ENCODE measurements around the gene URB2. TPM values are rescaled to one million over a fixed set of nuclear protein-coding genes. Genes with fewer than 3 reads are reported as not detected.

URB2 gene
- total RNA-seq, 4 donors from 2014 or later, result 8.7 to 13.1 (median 10.0) TPM

DNA sequence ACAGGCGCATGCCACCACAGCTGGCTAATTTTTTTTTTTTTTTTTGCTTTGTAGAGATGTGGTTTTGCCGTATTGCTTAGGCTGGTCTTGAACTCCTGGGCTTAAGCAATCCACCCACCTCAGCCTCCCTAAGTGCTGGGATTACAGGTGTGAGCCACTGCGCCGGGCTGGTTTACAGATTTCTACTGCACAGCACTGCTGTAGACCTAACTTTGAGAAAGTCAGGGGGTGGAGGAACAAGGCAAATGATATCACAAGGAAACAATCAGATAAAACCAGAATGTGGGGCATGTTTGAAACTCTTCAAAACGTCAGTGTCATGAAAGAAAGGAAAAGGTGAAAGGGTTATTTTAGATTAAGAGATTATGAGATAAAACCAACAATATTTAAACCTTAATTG is 45.3 kb downstream of the URB2 start:
- Histone ChIP-seq H3K27me3 (no peaks in the 10 kb centered on the region), H3K4me1 (no peaks in the 10 kb centered on the region), H3K27ac (no peak overlapping the region), H3K4me3 (no peak overlapping the region), H3K9me3 (no peaks in the 10 kb centered on the region), H3K36me3 (no peaks in the 10 kb centered on the region)
- 76 to 83% methylated on average over 5 of the region's 5 CpGs for WGBS, 2 donors
- no peak for TF ChIP-seq POLR2A (IDR thresholded peaks at IDR 0.05)
- TF ChIP-seq, protein P1, sequence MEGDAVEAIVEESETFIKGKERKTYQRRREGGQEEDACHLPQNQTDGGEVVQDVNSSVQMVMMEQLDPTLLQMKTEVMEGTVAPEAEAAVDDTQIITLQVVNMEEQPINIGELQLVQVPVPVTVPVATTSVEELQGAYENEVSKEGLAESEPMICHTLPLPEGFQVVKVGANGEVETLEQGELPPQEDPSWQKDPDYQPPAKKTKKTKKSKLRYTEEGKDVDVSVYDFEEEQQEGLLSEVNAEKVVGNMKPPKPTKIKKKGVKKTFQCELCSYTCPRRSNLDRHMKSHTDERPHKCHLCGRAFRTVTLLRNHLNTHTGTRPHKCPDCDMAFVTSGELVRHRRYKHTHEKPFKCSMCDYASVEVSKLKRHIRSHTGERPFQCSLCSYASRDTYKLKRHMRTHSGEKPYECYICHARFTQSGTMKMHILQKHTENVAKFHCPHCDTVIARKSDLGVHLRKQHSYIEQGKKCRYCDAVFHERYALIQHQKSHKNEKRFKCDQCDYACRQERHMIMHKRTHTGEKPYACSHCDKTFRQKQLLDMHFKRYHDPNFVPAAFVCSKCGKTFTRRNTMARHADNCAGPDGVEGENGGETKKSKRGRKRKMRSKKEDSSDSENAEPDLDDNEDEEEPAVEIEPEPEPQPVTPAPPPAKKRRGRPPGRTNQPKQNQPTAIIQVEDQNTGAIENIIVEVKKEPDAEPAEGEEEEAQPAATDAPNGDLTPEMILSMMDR (IDR thresholded peaks at IDR 0.05), result no peak
- TF ChIP-seq EP300 (IDR thresholded peaks at IDR 0.05), result no peak
- no peak for DNase-seq (ENCODE audit: low spot score in 2 of 2)

DNA sequence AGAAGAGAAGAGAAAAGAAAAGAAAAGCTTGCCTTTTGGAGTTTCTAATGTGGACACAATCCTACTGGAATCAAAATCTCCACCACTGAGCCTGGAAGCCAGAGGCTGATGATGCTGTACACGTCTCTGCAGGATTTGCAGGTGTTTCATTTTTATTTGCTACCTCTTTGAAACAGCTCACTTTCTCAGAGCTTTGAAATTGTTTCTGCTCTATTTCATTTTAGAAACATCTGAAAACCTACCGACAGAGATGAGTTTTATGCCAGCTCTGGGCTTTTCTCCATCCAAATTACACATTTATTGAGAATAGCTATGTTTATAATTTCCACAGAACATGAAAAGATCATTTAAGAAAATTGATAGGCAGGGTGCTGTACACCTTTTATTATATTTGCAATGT is 46.2 kb downstream of the URB2 start:
- H3K36me3 ChIP-seq, result no peaks in the 10 kb centered on the region
- no peaks in the 10 kb centered on the region for H3K9me3 ChIP-seq
- no peaks in the 10 kb centered on the region for H3K27me3 ChIP-seq
- no peak overlapping the region for H3K27ac ChIP-seq
- no peak overlapping the region for H3K4me3 ChIP-seq
- TF ChIP-seq EP300 (IDR thresholded peaks at IDR 0.05) (no peak), POLR2A (IDR thresholded peaks at IDR 0.05) (no peak)
- TF ChIP-seq, protein P1 (IDR thresholded peaks at IDR 0.05), result no peak
- H3K4me1 ChIP-seq, result no peaks in the 10 kb centered on the region
- WGBS, 2 donors, result 67 to 83% methylated on average over 2 of the region's 2 CpGs
- no peak for DNase-seq (ENCODE audit: low spot score in 2 of 2)

DNA sequence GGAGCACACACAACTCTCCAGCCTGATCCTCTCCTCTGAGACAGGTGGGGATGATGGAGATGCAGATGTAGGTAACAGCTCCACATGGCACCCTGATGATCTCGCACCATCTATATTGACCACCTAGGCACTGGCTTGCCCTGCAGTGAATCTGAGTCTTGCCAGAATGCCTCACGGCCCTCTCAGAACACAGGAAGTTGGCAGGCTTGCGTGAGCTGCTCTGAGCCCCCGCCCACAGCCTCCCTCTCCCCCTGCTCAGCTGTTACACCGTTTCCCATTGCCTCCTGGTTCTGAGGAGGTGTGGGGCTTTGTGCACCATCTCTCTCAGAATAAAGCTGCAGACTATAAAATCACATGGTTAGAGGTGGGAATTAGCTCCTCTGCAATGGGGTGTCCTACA is 48.0 kb downstream of the URB2 start:
- Histone ChIP-seq H3K4me1 (no peaks in the 10 kb centered on the region), H3K27me3 (no peaks in the 10 kb centered on the region), H3K9me3 (no peaks in the 10 kb centered on the region), H3K36me3 (no peaks in the 10 kb centered on the region), H3K4me3 (no peak overlapping the region), H3K27ac (no peak overlapping the region)
- 56 to 62% methylated on average over 5 of the region's 5 CpGs for WGBS, 2 donors
- TF ChIP-seq EP300 (IDR thresholded peaks at IDR 0.05) (no peak), POLR2A (IDR thresholded peaks at IDR 0.05) (no peak)
- TF ChIP-seq, protein P1 (IDR thresholded peaks at IDR 0.05), result no peak
- no peak for DNase-seq (ENCODE audit: low spot score in 2 of 2)

DNA sequence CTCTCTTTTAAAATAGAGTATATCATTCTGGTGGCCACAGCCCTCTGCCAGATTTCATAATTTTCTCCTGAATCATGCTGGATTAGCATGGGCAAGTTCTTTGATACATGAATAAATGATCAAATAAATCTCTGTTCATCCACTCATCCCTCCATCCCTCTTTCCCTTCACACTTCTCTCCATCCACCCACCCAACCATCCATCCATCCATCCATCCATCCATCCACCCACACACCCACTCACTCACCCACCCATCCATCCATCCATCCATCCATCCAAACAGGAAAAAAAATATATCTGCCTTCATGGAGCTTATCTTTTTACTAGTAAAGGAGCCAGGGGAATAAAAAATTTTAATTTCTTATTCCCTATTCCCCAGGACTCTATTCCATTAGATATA is 49.3 kb downstream of the URB2 start:
- Histone ChIP-seq H3K4me1 (no peaks in the 10 kb centered on the region), H3K27me3 (no peaks in the 10 kb centered on the region), H3K36me3 (no peaks in the 10 kb centered on the region), H3K4me3 (no peak overlapping the region), H3K9me3 (no peaks in the 10 kb centered on the region), H3K27ac (no peak overlapping the region)
- TF ChIP-seq POLR2A (IDR thresholded peaks at IDR 0.05), result no peak
- TF ChIP-seq, protein P1 (IDR thresholded peaks at IDR 0.05), result no peak
- TF ChIP-seq EP300 (IDR thresholded peaks at IDR 0.05), result no peak
- no peak for DNase-seq (ENCODE audit: low spot score in 2 of 2)

DNA sequence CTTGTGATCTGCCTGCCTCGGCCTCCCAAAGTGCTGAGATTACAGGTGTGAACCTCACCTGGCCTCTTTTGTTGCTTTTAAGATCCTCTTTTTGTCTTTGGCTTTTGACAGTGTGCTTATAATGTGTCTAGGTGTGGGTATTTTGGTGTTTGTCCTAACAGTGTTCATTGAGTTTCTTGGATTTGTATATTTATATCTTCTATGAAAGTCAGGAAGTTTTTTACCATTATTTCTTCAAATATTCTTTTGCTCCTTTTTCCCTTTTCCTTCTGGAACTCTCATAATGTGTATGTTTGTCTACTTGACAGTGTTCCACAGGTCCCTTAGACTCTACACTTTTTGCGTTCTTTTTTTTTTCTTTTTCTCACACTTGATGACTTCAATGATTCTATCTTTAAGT is 59.1 kb downstream of the URB2 start:
- WGBS, 2 donors, result 95 to 96% methylated on average over 2 of the region's 2 CpGs
- Histone ChIP-seq H3K4me3 (no peak overlapping the region), H3K4me1 (no peaks in the 10 kb centered on the region), H3K9me3 (peaks cover 0 to 16% (median 0%) of the 10 kb centered on the region in 4 donors), H3K27ac (no peak overlapping the region), H3K27me3 (no peaks in the 10 kb centered on the region), H3K36me3 (no peaks in the 10 kb centered on the region)
- TF ChIP-seq, protein P1 (IDR thresholded peaks at IDR 0.05), result no peak
- TF ChIP-seq EP300 (IDR thresholded peaks at IDR 0.05) (no peak), POLR2A (IDR thresholded peaks at IDR 0.05) (no peak)
- DNase-seq (ENCODE audit: low spot score in 2 of 2), result no peak

Measured in tibial nerve (tissue), 4 donors.